GM19023 (cell line): Measurements from ENCODE around the gene PAQR3.

Source experiments
- ATAC-seq: cut with Tn5 transposase; IDR thresholded peaks from one replicate; pipeline ENCODE4 v1.9.1; 2021; ENCODE audit warnings: mild to moderate bottlenecking, moderate library complexity; ENCODE audit not compliant: unreplicated experiment

The PAQR3 gene

GRCh38 chr4:78938868-78939666 lies at the start of gene PAQR3:
Gene PAQR3 (minus strand): TSS chr4:78939438. CDS start chr4:78939224, 214 bp downstream.
- peak; percentile 98 for ATAC-seq

- no peak for ATAC-seq
These were observed 48.4 kb upstream of the PAQR3 start for GRCh38 chr4:78987683-78988082.

GRCh38 chr4:78984593-78984992 lies 45.4 kb upstream of the PAQR3 start:
- ATAC-seq, result no peak

- no peak for ATAC-seq
These were observed 36.6 kb upstream of the PAQR3 start for GRCh38 chr4:78975865-78976264.

GRCh38 chr4:78971776-78972175 lies 32.5 kb upstream of the PAQR3 start:
- no peak for ATAC-seq

- no peak for ATAC-seq
These were observed 32.1 kb upstream of the PAQR3 start for GRCh38 chr4:78971326-78971725.

- ATAC-seq, result no peak
These were observed 23.4 kb upstream of the PAQR3 start for GRCh38 chr4:78962597-78963115.

- ATAC-seq, result no peak
These were observed 21.7 kb upstream of the PAQR3 start for GRCh38 chr4:78960926-78961325.

- no peak for ATAC-seq
These were observed 17.7 kb upstream of the PAQR3 start for GRCh38 chr4:78956975-78957374.

- ATAC-seq, result no peak
These were observed 14.8 kb upstream of the PAQR3 start for GRCh38 chr4:78953769-78954666.

- no peak for ATAC-seq
These were observed 14.0 kb upstream of the PAQR3 start for GRCh38 chr4:78953231-78953630.

- ATAC-seq, result no peak
These were observed 12.7 kb upstream of the PAQR3 start for GRCh38 chr4:78951862-78952472.

- ATAC-seq, result no peak
These were observed 10.5 kb upstream of the PAQR3 start for GRCh38 chr4:78949735-78950134.

- no peak for ATAC-seq
These were observed 6.5 kb upstream of the PAQR3 start for GRCh38 chr4:78945651-78946179.

GRCh38 chr4:78944381-78944780 lies 5.1 kb upstream of the PAQR3 start:
- ATAC-seq, result no peak

- no peak for ATAC-seq
These were observed 1.5 kb upstream of the PAQR3 start for GRCh38 chr4:78940752-78941151.

- ATAC-seq, result peak; percentile 9
These were observed 400 bp upstream of the PAQR3 start for GRCh38 chr4:78939667-78940008.

- no peak for ATAC-seq
These were observed 767 bp downstream of the PAQR3 start for GRCh38 chr4:78938474-78938867.

- ATAC-seq, result no peak
These were observed 1.4 kb downstream of the PAQR3 start for GRCh38 chr4:78937837-78938236.

- ATAC-seq, result no peak
These were observed 2.2 kb downstream of the PAQR3 start for GRCh38 chr4:78936989-78937388.

GRCh38 chr4:78930016-78930629 lies 9.1 kb downstream of the PAQR3 start:
- no peak for ATAC-seq
